Caco-2 (cell line): Measurements from ENCODE around the gene P2RY2. TPM values are rescaled to one million over a fixed set of nuclear protein-coding genes. Genes with fewer than 3 reads are reported as not detected.
"Not testable (repeated sequence)": the region's sequence is repeated elsewhere in the genome, so short reads cannot be mapped to it uniquely, and the experiment has no call there.

ENCODE experiments used
- BruUV-seq: library from RNA; stranded (reverse); fragments of 400-500 nt; replicated peaks from 2 replicates; lab custom pipeline; 2021; lab: Mats Ljungman, UMichigan
- CTCF ChIA-PET: fragments of 300-600 bp; sonication (Branson Sonifier 250); formaldehyde crosslinking; loops from one replicate; lab custom pipeline; 2022; ENCODE audit warnings: antibody characterized with exemption; lab: Charles Lee
- POLR2A ChIA-PET: fragments of 300-600 bp; sonication (Branson Sonifier 250); formaldehyde crosslinking; loops from one replicate; lab custom pipeline; 2022; ENCODE audit warnings: antibody characterized with exemption; lab: Charles Lee
- DNase-seq, 2 experiments: peaks; one replicate each; pipeline versions ENCODE4 v3.0.0 to v3.0.0-alpha.2; 2020 to 2022
- H3K27me3 ChIP-seq: replicated peaks from 2 replicates; pipeline ENCODE4 v1.6.0; 2011; ENCODE audit warnings: low read length; ENCODE audit not compliant: control insufficient read depth, insufficient read depth
- H3K36me3 ChIP-seq: 2 replicates; pipeline ENCODE4 v1.5.1; 2011; ENCODE audit warnings: low read length; ENCODE audit not compliant: control insufficient read depth, insufficient read depth
- H3K4me1 ChIP-seq: fragments of 250-450 bp; sonication (Bioruptor Pico); 2 replicates; pipeline ENCODE4 v1.5.1; 2020; ENCODE audit warnings: mild to moderate bottlenecking
- H3K4me3 ChIP-seq: 2 replicates; pipeline ENCODE4 v1.5.1; 2011; ENCODE audit warnings: low read depth, mild to moderate bottlenecking, control low read depth, low read length
- H3K9me3 ChIP-seq: fragments of 250-450 bp; sonication (Bioruptor Pico); 2 replicates; pipeline ENCODE4 v1.5.1; 2020; ENCODE audit warnings: mild to moderate bottlenecking, moderate library complexity
- H3K27ac Mint-ChIP-seq: one replicate; pipeline ENCODE4 v1.8.0; 2022; ENCODE audit warnings: mixed read lengths; ENCODE audit not compliant: unreplicated experiment
- H3K27me3 Mint-ChIP-seq: one replicate; pipeline ENCODE4 v1.8.0; 2022; ENCODE audit warnings: mixed read lengths; ENCODE audit not compliant: insufficient read depth, unreplicated experiment
- H3K36me3 Mint-ChIP-seq: one replicate; pipeline ENCODE4 v1.8.0; 2022; ENCODE audit warnings: mild to moderate bottlenecking, mixed read lengths; ENCODE audit not compliant: insufficient read depth, unreplicated experiment
- H3K4me1 Mint-ChIP-seq: one replicate; pipeline ENCODE4 v1.8.0; 2022; ENCODE audit warnings: low read depth, mixed read lengths; ENCODE audit not compliant: unreplicated experiment
- H3K4me3 Mint-ChIP-seq: one replicate; pipeline ENCODE4 v1.8.0; 2022; ENCODE audit warnings: mild to moderate bottlenecking, moderate library complexity, mixed read lengths; ENCODE audit not compliant: unreplicated experiment
- H3K9me3 Mint-ChIP-seq: one replicate; pipeline ENCODE4 v1.8.0; 2022; ENCODE audit warnings: mixed read lengths; ENCODE audit not compliant: unreplicated experiment
- CTCF ChIP-seq, 2 experiments: fragments of 200-600 bp in 1 of 2; IDR thresholded peaks; 1 replicate in 1 of 2; 2 replicates in 1 of 2; pipeline versions ENCODE4 v1.5.1 to v1.8.0; 2011 to 2022; ENCODE audit warnings: antibody characterized with exemption in 1 of 2, control low read depth in 1 of 2, inconsistent platforms in 1 of 2, low read depth in 1 of 2, low read length in 1 of 2, mild to moderate bottlenecking in 1 of 2, moderate library complexity in 1 of 2; ENCODE audit not compliant: insufficient read depth in 1 of 2, severe bottlenecking in 1 of 2, unreplicated experiment in 1 of 2
- intact Hi-C: fragments of 100-400 bp; cut with micrococcal nuclease; formaldehyde crosslinking; loops from one replicate; pipeline ENCODE4 v1.10.0; 2022; ENCODE audit not compliant: unreplicated experiment
- total RNA-seq: library from RNA; stranded (reverse); gene quantifications from 2 replicates; pipeline ENCODE4 v1.2.3, GENCODE V29; 2022

P2RY2 gene
- total RNA-seq, 1 experiment from 2014 or later = 10.4 TPM

- Histone ChIP-seq H3K4me1 (peaks cover 30% of the 10 kb centered on the region), H3K36me3 (no peaks in the 10 kb centered on the region), H3K27me3 (no peaks in the 10 kb centered on the region), H3K9me3 (no peaks in the 10 kb centered on the region), H3K4me3 (no peak overlapping the region)
- peaks cover 24% of the 10 kb centered on the region for H3K4me1 Mint-ChIP-seq
- TF ChIP-seq CTCF (IDR thresholded peaks at IDR 0.05; ENCODE audit: insufficient read depth in 1 of 2, low read depth in 1 of 2, low read length in 1 of 2, severe bottlenecking in 1 of 2, unreplicated experiment in 1 of 2) = no peak
- no peaks in the 10 kb centered on the region for H3K9me3 Mint-ChIP-seq
- H3K36me3 Mint-ChIP-seq = peaks cover 15% of the 10 kb centered on the region
- ChIA-PET CTCF (no interaction called here), POLR2A (interaction anchor here (0.7 kb wide), 1 partner anchor 104 kb away, joined by 3 read pairs; no protein-coding TSS in a partner anchor)
- DNase-seq = peak in 1 of 2 experiments; percentile 32
- no peak overlapping the region for H3K4me3 Mint-ChIP-seq
- no peaks in the 10 kb centered on the region for H3K27me3 Mint-ChIP-seq
- intact Hi-C loops = no loop called here
- no peak overlapping the region for H3K27ac Mint-ChIP-seq
- BruUV-seq = no TSS peak
Measured at GRCh38 chr11:73229896-73230875, 12.1 kb downstream of the P2RY2 start.

GRCh38 chr11:73230931-73231330 lies 12.8 kb downstream of the P2RY2 start:
- peaks cover 22% of the 10 kb centered on the region for H3K4me1 ChIP-seq
- peaks cover 15% of the 10 kb centered on the region for H3K36me3 Mint-ChIP-seq
- no peak overlapping the region for H3K4me3 ChIP-seq
- intact Hi-C loops = no loop called here
- peaks cover 20% of the 10 kb centered on the region for H3K4me1 Mint-ChIP-seq
- peak in 1 of 2 experiments; percentile 25 for DNase-seq
- ChIA-PET POLR2A (no interaction called here), CTCF (interaction anchor here (0.6 to 0.7 kb wide), 2 partner anchors 13 to 64 kb away, joined by 4 to 5 read pairs; no protein-coding TSS in a partner anchor)
- no peaks in the 10 kb centered on the region for H3K9me3 Mint-ChIP-seq
- no TSS peak for BruUV-seq
- H3K36me3 ChIP-seq = no peaks in the 10 kb centered on the region
- no peak for TF ChIP-seq CTCF (IDR thresholded peaks at IDR 0.05; ENCODE audit: insufficient read depth in 1 of 2, low read depth in 1 of 2, low read length in 1 of 2, severe bottlenecking in 1 of 2, unreplicated experiment in 1 of 2)
- H3K27me3 ChIP-seq = no peaks in the 10 kb centered on the region
- no peaks in the 10 kb centered on the region for H3K9me3 ChIP-seq
- H3K4me3 Mint-ChIP-seq = no peak overlapping the region
- no peak overlapping the region for H3K27ac Mint-ChIP-seq
- H3K27me3 Mint-ChIP-seq = no peaks in the 10 kb centered on the region

- Mint-ChIP-seq H3K36me3 (peaks cover 16% of the 10 kb centered on the region), H3K4me1 (peaks cover 13% of the 10 kb centered on the region)
- DNase-seq, BruUV-seq, POLR2A ChIA-PET, H3K27me3 Mint-ChIP-seq, intact Hi-C loops, H3K27ac Mint-ChIP-seq, H3K36me3 ChIP-seq, H3K4me3 ChIP-seq, H3K4me3 Mint-ChIP-seq, H3K9me3 ChIP-seq, H3K27me3 ChIP-seq, H3K9me3 Mint-ChIP-seq: not testable (repeated sequence)
- CTCF ChIA-PET = interaction anchor here (1.5 kb wide), 1 partner anchor 57 kb away, joined by 7 read pairs; no protein-coding TSS in a partner anchor
- peaks cover 19% of the 10 kb centered on the region for H3K4me1 ChIP-seq
Measured at GRCh38 chr11:73232487-73232886, 14.4 kb downstream of the P2RY2 start.
